ENCODE data around the gene HIBADH.
"Not testable (repeated sequence)": the region's sequence is repeated elsewhere in the genome, so short reads cannot be mapped to it uniquely, and the experiment has no call there.

Gene HIBADH

GRCh38 chr7:27533652-27534081 lies 129.0 kb downstream of the HIBADH start:
- DNase-seq = no peak

GRCh38 chr7:27532314-27532713 lies 130.4 kb downstream of the HIBADH start:
- no peak for DNase-seq

DNA sequence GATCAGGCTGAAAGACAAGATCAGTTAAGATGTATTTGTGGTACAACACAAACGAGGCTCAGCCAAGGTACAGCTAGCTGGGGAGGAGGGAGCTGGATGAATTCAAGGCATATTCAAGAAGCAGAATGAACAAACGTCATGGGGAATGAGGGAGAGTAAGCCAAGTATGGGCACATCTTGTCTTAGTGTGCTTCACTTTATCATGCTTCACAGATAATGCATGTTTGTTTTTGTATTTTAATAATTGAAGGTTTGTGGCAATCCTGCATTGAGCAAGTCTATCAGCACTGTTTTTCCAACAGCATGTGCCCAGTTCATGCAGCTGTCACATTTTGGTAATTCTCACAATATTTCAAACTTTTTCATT lies 135.4 kb downstream of the HIBADH start:
- DNase-seq = no peak

DNA sequence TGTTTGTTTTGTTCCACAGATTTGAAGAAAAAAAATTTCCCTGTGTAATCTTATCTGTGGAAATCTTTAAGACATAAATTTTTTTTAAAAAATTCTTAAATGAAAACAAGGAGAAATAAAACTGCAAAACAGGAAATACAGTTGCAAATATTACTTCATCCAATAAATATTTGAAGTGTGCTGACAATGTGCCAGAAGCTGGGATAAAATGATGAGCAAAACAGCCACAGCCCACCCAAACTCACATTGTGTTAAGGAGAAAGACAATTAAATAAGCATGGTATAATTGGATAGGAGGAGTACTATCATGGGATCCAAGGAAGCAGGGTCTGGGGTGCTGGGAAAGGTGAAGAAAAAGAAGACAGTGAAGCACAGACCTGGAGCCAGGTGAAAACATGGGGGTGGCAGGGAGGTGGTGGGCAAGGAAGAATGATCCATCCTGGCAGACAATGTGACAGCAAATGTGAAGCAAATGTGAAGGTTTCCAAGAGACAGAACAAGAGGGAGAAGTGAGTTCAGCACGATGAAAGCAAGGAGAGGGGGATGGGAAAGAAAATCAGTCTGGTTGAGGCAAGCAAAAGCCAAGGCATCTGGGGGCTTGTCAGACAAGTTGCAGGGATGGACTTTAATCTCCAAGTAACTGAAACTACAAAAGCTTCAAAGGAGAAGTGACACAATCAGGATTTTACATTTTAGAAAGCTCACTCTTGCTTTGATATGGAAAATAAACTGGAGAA lies 135.9 kb downstream of the HIBADH start:
- no peak for DNase-seq

GRCh38 chr7:27526131-27526530 lies 136.6 kb downstream of the HIBADH start:
- no peak for DNase-seq

GRCh38 chr7:27523321-27523720 lies 139.4 kb downstream of the HIBADH start:
- DNase-seq = no peak

DNA sequence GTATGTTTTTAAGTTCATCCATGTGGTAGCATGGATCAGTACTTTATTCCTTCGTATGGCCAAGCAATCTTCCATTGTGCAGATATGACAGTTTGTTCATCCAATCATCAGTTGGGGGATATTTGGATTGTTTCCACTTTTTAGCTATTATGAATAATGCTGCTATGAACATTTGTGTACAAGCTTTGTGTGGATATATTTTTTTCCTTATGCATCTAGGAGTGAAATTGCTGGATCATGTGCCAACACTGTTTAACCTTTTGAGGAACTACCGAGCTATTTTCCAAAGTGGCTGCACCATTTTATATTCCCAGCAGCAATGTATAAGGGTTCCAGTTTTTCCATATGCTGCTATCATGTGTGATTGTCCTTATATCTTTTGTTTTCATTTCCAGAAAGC lies 140.1 kb downstream of the HIBADH start:
- no peak for DNase-seq

- no peak for DNase-seq
These were observed 141.6 kb downstream of the HIBADH start for GRCh38 chr7:27520815-27521790.

DNA sequence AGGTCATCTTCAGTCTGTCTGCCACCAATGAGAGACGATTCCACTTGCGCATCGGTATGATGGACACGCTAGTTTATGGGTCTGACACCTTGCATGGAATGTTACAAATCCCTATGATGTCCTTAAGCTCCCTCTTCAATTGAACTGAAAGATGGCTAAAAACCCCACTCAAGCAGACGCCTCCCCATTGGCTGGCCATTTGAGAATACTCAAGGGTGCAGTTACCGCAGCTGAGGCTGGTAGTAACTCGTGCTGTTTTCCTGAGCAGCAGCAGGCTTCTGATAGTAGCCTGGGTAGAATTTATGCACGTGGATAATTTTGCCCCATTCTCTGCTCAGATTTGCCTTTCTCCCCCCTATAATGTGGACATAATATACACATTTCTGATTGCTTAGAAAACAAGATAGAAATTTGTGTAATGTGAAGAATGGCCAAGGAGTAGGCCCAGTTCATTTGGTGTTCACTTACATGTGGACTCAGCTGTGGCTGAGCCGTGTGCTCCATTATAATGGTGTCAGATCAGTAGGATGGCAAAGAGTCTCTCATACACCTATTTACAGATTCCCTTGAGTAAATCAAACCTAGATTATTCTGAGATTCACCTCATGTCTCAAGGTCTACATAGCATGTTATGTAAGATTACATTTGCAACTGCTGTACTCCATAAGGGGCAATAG lies 142.8 kb downstream of the HIBADH start:
- no peak for DNase-seq

- no peak for DNase-seq
These were observed 143.9 kb downstream of the HIBADH start for GRCh38 chr7:27518561-27519350.

DNA sequence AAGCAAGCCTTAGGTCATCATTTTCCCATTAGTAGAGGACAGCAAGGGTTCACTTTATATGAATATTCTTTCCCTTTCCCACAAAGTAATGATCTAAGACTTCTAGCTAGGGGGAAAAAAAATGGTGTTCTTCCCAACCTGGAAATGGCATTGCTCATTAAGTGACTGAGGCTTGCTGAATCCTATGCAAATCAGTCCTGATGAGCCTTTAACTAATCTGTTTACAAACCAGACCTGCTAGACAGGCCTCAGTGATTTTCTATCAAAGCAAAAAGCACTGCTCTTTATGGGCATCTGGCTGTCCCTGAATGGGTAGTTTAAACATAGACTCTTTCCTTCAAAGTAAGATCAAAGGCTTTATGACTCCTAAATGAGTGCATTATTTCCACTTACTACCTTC lies 146.3 kb downstream of the HIBADH start:
- no peak for DNase-seq

DNA sequence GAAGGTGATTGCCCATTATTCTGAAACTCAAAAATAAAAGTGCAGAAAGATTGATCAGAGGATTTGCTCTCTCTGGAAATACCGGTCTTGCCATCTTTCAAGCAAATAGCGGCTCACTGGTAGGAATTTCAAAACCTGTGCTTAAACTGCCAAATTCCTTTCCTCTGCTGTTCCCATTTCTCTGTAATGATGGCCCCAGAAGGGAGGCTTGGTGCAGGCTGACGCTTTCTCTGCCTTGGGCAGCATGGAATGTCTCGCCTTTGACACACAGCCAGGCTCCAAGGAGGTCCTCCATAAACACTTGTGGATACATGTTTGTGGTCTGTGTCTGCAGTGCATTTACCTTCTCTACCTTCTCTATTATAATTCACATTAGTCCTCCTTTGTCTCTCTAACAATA lies 146.8 kb downstream of the HIBADH start:
- no peak for DNase-seq

DNA sequence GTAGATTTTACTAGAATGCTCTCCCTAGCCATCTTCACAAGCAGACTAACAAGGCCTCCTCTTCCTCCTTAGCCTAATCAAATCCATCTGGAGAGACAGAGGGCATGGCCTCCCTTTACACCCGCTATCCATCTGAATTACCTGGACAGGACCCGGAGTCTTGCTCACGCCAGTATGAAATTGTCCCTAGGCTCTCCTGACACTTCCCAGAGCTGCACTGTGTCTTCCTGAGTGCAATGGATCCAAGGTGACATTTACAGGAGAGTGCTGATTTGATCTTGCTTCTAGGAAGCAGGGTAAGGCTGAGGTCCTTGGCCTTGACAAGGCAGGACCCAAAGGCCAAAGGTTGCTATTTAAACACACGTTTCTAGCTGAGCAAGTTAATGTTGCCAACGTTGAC lies 147.8 kb downstream of the HIBADH start:
- no peak for DNase-seq

DNA sequence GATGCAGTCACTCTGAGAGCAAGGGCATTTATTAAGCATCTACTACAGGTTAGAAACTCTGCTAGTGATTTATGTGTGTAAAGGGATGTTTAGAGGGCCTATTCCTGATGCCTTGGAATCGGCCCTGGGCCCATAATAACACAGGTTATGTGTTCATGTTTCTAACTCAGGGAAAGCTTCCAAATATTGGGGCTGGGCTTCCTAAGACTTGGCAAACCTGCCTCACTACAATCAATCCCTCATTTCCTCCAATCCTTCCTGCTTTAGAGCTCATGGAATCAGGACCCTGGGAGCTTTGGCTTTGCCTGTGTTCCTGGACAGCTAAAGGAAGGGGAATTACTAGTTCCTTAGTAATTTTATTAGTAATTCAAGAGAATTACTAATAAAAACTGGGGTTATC lies 148.8 kb downstream of the HIBADH start:
- DNase-seq = no peak

- not testable (repeated sequence) for DNase-seq
These were observed 151.3 kb downstream of the HIBADH start for GRCh38 chr7:27511370-27511769.

DNA sequence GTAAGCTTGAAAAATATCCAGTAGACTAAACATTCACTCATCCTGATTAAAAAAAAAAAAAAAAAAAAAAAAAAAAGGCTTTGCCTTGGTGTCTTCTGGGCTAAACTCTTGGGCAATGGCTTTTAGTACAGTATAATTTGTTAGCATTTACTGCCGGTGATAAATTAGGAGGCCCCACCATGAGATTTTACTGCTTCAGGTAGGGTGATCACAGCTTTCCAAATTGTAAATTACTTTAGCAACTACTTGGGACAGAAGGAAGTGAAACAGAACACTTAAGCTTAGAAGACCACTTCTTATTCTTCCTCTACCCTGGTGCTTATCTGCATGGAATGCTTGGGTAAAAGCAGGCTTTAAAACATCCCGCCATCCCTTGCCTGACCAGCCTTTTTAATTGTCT lies 152.1 kb downstream of the HIBADH start:
- DNase-seq = no peak

GRCh38 chr7:27501879-27502278 lies 160.8 kb downstream of the HIBADH start:
- not testable (repeated sequence) for DNase-seq

DNA sequence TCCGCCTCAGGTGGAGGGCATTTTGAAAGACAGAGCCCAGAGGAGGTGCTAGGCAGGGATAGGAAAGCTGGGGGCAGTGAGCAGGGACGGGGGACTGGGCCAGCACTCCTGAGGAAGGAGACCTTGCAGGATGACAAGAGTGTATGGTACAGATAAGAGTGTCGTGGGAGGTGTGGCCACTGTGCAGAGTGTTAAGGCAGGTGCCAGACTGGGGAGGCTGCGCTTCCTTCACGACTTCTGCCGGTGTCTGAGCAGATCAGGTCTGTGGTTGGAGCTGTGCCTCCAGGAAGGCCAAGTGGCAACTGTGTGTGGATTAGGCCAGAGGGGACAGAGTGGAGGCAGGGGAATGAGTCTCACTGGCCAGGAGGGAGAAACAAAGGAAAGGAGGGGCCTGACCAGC lies 161.7 kb downstream of the HIBADH start:
- no peak for DNase-seq

DNA sequence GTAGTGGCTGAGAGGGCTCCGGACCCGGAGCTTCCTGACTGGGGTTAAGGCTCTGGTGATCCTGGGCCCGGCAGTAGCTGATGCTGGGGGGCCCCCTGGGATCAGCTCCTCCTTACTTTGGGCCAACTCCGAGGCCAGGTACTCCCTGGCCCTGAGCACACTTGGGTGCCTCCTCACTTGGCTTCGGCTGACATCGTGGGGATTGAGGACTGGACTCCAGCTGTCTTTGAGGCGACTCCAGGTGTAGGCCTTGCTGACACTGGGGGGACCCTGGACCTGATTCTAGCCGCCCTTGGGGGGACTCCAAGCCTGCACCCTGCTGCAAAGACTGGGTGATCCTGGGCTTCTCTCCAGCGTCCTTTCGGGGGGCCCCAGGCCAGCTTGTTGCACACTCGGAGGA lies 170.5 kb downstream of the HIBADH start:
- DNase-seq = no peak

DNA sequence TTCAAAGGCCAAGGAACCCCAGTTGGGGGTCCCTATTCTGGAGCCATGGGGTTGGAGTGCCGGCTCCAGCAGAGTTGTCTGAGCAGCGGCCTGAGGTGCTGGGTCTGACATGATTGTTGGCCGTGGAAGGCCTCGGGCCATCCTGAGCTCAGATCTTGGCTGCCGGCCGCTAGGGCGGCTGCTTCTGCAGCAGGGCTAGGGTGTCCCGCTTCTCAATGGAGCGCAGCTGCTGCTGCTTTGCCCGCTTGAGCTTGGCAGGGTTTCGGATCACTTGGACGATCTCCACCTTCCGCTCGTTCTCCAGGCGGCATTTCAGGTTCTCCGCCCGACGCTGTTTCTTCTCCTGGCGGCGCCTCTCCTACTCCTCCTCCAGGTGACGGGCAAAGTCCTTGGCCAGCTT lies 171.1 kb downstream of the HIBADH start:
- DNase-seq = no peak

DNA sequence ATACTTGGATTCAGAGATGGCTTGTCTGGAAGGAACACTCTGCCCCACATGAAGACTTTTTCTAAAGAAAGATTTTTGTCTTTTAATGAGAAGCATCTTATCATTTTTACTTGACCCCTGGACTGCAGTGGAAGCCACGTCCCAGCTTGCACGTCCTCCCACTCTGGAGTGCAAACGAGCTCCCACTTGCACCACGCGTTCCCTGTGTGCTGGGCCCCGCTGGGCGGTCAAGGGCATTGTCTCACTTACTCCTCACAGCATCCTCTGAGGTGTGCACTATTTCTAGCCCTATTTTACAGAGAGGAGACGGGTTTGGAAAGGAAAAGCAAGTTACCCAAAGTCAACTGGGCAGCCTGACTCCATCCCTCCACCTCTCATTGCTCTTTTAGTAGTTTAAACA lies 175.2 kb downstream of the HIBADH start:
- DNase-seq = no peak

GRCh38 chr7:27484451-27484850 lies 178.2 kb downstream of the HIBADH start:
- DNase-seq = no peak

GRCh38 chr7:27482219-27482618 lies 180.5 kb downstream of the HIBADH start:
- no peak for DNase-seq

All from NCI-H2227 treated with DMSO at 0.1 percent for 48 hours (cell line).